Measurements from ENCODE around the gene PRDM16.

Gene PRDM16

DNA sequence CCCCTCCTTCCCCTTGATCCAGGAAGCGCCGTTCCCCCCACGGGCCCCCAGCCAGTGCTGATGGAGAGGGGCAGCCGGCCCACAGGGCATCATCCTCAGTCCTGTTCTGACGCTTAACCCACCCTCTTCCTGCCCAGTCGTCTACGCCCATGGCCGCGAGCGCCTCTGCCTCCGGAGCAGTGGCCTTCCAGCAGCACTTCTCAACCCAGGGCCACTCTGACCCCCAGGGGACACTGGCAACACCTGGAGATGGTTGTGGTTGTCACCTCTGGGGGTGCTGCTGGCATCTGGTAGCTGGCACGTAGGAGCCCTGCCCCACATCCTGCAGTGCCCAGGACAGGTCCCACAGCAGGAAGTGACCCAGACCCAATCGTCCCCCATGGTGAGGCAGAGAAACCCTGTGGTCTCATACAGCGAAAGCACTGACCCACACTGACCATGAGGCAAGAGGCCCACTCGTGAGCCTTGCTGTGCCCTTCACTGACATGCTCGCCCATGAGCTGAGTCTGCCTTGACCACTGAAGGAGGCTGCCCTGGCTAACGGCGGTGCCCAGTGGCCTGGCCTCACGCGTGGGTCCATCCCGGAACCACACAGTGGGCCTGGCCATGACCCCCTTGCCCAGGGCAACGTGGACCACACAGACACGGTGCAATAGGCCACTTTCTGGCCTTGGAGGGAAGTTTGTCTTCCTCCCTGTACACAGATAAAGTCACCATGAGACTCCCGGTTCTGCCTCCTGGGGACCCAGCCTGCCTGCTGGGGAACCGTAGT, 288.7 kb downstream of the PRDM16 start:
- DNase-seq (ENCODE audit: low spot score): no peak

DNA sequence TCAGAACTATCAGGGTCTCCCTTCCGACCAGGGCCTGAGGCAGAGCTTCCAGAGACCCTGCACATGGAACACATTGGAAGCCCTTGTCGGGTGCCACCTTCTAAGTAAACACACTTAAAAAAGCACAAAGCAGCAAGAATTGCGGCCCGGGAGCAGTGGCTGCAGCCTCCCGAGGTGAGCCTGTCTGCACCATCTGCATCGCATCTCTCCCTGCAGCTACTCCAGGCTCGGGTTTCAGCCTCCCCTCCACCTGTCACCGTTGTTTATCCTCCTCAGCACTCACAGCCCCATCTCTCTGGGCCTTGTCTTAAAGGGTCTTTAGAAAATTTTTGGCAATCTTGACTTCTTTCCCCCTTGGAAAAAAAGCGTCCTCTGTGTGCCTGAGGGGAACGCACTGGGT, 290.3 kb downstream of the PRDM16 start:
- no peak for DNase-seq (ENCODE audit: low spot score)

DNA sequence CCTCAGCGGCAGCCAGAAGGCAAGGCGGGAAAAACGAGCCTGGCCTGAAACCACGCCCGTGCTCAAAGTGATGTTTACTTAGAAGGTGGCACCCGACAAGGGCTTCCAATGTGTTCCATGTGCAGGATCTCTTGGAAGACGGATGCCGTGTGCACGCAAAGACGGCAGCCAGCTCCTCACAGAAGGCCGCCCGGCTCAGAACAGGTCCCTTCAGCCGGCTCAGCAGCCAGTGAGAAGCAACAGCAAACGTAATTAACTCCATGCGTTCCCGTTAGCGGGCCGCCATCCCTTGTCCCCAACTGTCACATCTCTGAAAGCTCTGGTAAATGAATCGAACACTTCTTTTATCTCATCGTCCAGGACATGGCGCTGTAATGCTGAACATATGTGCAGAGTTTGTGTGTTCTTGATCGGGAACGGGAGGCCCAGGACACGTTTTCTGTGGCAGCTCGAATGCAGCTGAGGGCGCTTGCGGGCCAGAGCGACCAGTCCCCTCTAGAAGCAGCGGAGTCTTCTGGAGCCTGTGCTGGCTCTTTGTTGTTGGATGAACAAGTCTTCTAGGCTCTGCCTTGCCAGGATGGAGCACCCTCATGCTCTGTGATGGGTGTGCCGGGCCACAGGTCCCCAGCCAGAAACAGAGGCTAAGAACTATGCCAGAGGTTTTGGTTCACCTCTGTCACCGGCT, 290.9 kb downstream of the PRDM16 start:
- no peak for DNase-seq (ENCODE audit: low spot score)

DNA sequence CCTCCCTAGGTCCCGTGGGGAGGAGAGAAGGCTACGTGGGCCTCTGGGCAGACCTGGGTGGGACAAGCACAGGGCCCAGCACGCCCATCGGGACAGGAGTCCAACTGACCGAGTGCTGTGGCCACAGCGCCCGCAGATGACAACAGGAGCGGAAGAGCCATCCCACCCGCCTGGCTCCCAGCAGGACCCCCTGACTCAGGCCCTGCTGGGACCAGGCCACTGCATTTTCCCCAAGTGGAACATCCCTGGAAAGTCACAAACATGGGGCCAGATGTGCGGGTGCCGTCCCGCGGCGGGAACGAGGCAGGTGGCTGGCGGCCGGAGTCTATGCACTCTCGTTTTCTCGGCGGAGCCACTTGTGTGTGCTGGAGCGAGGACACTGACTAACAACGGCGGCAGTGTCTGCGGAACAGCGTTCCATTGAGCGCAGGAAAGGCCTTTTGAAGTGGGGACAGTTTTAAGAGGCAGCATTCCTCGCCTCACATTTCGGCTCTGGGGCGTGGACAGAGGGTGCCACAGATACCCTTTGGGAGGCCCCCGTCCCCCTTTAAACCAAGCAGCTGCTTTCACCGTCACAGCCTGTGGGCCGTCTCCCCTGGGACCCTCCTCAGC, 291.7 kb downstream of the PRDM16 start:
- peak; percentile 9 for DNase-seq (ENCODE audit: low spot score)

DNA sequence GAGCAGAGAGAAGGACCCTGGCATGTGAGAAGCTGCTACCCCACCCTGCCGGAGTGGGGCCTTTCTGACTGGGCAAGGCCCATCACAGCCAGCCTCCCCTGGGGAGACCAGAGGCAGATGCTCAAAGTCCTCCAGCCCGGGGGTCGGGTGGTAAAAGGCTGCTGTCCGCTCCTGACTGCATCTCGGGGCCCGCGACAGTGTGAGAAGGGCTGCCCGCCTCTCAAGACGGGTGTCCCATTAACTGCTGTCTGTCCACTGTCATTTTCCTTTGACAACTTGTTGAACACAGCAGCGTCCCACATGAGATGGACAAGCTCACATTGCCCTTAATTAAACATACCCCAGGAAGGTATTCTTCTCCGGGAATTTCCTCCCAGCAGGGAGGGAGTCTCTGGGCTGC, 294.0 kb downstream of the PRDM16 start:
- DNase-seq (ENCODE audit: low spot score): no peak

DNA sequence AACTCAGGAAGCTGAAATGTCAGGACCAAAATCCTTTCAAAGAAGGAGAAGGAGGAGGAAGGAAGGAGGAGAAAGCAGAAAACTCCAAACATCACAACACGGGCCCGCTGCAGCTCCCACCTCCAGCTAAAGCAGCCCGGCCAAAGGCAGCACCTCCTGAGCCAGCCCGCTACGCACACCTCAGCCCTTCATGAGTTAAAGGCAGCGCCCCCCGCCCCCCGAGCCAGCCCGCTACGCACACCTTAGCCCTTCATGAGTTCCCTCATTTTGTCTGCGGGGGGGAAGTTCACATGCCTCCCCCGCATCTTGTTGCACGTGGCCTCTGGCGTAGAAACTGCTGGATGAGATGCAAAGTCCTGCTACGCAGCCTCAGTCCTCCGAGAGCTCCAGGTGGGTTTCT, 294.8 kb downstream of the PRDM16 start:
- no peak for DNase-seq (ENCODE audit: low spot score)

DNA sequence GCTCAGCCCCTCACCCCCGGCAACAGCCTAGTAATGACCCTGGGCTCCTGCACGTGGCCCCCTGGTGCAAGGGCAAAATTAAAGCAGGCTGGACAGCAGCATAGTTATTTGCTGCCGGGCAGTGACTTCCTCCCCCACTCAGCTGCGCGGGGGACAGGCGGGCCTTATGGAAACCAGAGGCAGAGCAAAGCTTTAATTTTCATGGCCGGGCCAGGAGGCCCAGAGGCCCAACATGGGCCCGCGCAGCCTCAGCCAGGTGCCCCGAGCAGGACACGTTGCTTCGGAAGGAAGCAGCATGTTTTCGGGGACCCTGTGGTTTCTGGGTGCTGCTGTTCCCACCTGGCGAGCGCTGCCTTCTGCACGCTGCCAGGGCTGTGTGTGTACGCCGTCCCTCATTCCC, 295.5 kb downstream of the PRDM16 start:
- DNase-seq (ENCODE audit: low spot score): no peak

DNA sequence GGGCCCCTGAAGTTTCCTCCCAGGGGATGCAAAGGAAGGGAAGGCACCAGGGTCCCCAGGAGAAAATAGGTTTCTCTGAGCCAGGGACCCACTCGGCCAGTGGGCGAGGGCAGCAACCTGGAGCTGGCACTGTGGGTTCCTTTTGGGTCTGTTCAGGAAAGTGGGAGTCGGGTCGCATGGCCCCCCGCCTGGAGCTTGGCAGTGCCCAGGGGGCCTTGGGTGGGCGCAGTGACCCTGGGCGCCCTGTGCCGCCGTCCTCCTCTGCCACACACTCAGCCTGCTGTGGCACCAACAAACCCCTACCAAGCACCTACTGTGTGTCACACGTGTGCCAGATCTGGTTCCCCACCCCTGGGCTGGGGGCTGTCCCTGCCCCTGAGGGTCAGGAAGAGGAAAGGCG, 296.0 kb downstream of the PRDM16 start:
- no peak for DNase-seq (ENCODE audit: low spot score)

DNA sequence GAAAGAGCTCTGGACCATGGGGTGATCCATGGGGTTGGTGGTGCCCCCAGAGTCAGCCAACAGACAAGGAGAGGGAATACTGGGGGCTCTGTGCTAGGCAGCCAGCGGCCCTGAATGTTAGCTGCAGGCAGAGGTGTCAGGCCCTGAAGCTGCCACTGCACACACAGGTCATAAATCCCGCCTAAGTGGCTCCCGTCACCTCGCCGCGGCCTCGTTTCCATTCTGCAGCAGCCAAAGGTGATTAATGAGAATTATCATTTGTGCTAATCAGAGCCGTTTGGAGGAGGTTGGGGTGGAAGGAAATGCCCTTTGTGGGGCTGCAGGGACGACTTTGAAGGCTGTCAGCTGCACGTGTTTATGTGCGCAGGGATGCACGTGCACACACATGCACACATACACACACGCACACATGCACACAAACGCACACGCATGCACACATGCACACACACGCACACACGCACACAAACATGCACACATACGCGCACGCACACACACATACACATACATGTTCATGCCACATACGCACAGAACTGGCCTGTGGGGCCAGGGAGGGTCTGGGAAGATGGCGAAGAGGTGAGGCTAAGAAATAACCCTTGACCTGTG, 296.6 kb downstream of the PRDM16 start:
- DNase-seq (ENCODE audit: low spot score): no peak

DNA sequence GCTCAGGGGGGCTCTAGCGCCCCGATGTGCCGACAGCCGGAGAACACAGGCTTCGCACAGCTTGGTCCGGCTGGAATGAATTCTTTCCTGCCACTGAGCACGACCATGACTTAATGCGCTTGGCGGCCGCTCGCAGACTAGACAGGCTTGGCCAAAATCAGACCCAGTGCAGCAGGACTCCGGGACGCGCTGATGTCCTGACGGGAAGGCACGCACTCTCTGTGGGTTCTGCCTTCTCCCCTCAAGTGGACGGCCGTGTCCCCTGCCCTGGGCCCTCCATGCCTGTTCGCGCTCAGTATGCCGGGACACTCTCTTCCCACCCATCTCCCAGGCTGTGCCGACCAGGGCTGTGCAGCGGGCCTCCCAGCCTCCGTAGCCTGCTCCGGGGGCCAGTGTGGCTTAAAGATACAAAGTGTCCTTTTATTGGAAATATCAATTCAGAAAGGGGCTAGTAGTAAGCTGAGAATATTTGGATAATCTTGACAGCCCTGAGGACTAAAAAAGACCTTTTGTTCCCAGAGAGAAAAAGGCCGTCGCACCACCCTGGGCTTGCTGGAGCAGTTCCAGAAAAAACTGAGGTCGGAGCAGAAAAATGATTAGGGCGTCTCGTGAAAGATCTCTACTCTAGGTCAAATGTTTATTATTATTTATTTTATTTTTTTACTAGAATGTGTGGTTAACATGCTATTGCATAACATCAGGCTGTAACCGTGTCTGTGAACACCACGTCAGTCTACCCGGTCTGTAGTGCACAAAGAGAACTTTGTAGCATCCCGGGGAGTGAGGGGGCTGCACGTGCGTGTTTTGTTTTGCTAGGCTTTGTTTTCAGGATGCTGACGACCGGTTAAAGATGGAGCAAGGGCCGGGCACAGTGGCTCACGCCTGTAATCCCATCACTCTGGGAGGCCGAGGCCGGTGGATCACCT, 297.4 kb downstream of the PRDM16 start:
- peak; percentile 59 for DNase-seq (ENCODE audit: low spot score)

DNA sequence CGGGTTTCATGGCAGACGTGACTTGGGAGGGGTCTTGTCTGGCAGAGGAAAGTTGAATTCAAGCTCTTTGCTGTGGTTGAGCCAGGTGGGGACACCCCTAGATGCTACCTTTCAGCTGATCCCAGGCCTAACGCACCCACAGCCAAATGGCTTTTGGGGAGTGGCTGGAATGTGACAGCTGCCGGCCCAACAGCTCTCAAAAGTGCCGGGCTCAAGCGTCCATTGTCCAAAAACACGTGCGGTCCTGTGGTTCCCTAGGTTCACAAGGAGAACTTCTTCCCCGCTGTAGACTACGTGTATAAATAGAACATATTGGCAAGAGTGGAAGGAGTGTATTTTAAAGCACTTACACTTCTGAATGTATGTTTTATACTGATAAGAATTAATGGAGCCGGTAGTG, 298.4 kb downstream of the PRDM16 start:
- no peak for DNase-seq (ENCODE audit: low spot score)

DNA sequence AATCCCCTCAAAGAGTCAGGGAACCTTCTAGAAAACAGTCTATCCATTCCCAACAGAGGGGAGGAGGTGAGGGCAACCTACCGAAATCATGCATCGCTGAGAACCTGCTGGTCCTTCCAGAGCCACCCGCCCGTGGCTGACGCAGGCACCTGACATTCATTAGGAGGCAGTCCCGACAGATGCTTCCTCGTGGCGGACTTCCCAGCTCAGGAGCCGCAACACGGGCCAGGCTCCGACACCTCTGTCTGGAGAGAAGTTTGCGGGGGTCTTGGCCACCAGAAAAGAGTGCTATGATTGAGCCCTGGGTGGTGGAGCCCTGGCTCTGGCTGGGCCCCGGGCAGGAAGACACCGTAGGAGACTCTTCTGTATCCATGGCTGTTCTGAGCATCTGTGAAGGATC, 299.1 kb downstream of the PRDM16 start:
- no peak for DNase-seq (ENCODE audit: low spot score)

DNA sequence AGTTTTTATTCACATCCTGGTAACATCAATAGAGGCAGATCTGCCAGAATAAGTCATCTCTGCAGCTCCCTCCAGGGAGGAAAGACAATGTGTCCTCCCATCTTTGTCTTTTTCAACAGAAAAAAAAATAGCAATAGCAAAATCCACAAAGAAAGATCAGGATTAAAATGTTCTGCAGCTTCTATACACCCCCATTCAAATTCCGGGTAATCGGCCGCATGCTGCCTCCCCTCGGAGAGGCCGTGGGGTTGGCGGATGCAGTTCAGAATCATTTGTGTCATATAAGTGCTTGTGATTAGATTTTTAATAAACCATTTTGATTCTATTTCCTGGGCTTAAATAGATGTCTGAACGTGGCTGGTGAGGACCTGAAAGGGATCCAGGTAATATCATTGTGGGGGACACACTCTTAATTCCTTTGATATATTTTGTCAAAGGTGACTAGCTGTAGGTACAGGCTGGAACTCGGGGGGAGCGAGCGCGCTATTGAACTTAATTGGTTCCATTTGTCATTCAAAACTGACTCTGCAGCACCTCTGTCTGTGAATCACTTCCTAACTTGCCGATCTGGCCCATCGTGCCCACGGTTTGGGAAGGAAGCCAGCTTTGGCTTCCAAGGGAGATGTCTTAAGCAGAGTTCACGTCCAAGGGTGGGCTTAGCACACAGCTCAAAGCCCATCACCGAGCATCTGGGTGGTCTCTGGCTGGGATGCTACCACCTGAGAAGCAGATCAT, 299.9 kb downstream of the PRDM16 start:
- DNase-seq (ENCODE audit: low spot score): no peak

DNA sequence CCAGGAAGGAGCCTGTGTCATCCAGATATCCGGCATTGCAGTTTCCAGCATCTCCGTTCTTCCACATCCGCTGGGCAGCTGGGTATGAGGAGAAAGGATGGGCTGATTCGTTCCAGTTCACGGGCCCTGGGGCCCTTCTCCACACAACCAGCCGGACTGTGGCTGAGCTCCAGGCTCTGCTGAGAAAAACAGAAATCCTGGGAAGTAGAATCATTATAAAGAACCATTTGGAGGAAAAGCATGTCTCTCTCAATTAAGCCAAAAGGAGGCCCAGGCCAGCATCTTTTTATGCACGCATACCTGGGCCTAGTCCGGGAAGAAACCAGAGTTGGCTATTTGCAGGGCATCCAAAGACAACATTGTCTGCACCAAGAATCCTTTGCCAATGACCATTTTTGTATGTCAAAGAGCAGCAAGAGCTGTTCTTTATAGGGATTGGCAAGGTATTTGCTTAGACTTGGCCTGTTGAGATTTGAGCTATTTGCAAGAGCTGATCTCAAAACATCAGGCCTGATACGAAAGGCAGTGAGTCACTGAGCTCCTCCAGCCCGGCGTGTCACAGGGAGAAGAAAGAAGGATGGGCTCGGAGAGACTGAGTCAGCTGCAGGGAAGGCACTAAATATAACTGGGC, 300.6 kb downstream of the PRDM16 start:
- no peak for DNase-seq (ENCODE audit: low spot score)

DNA sequence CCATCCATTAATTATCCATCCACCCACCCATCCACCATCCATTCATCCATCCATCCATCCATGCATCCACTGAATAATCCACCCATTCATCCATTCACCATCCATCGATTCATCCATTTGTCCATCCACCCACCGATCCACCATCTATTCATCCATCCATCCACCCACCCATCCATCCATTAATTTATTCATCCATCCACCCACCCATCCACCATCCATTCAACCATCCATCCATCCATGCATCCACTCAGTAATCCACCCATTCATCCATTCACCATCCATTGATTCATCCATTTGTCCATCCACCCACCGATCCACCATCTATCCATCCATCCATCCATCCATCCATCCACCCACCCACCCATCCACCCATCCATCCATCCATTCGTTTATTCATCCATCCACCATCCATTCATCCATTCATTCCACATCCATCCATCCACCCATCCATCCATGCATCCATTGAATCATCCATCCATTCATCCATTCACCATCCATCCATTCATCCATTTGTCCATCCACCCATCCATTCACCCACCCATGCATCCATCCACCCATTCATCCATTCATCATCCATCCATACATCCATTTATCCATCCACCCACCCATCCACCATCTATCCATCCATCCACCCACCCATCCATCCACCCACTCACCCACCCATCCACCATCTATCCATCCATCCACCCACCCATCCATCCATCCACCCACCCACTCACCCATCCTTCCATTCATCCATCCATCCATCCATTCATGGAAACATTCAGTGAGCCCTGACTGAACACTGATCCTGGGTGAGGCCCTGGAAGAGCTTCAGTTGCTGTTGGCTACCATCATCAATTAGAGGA, 302.1 kb downstream of the PRDM16 start:
- DNase-seq (ENCODE audit: low spot score): no peak

DNA sequence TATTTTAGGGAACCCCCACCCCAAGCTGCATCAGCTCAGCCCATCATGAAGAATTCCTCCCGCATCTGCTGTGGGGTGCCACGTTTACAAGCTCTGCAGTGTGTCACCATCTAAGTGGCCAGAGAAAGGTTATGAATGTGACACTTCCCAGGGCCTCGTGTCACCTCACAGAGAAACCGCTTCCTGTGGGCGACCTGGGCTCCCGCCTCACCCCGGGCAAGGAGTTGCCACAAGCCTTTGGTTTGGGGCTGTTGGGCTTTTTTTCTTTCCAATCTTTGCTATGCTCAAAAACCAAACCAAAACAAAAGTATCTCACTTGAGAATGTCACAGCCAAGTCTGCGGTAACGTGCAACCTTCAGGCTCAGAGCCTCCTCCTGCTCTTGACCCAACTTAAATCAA, 303.3 kb downstream of the PRDM16 start:
- DNase-seq (ENCODE audit: low spot score): no peak

DNA sequence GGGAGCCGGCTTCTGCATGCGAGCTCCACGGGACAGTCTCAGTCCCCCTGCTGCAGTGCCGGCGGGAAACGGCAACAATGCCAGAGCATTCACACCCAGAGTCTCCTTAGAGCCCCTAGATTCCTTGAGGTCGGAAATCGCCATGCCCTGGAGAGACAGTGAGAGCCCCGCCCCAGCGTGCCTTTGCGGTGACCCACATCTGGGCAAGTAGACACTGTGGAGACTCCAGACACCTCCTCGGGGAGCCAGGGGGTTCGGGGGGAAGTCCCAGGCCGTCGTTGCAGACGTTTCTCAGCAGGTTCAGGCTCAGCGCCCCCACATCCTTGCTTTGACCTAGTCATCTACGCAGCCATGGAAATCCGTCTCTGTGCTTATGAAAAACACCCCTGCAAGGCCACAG, 304.2 kb downstream of the PRDM16 start:
- no peak for DNase-seq (ENCODE audit: low spot score)

DNA sequence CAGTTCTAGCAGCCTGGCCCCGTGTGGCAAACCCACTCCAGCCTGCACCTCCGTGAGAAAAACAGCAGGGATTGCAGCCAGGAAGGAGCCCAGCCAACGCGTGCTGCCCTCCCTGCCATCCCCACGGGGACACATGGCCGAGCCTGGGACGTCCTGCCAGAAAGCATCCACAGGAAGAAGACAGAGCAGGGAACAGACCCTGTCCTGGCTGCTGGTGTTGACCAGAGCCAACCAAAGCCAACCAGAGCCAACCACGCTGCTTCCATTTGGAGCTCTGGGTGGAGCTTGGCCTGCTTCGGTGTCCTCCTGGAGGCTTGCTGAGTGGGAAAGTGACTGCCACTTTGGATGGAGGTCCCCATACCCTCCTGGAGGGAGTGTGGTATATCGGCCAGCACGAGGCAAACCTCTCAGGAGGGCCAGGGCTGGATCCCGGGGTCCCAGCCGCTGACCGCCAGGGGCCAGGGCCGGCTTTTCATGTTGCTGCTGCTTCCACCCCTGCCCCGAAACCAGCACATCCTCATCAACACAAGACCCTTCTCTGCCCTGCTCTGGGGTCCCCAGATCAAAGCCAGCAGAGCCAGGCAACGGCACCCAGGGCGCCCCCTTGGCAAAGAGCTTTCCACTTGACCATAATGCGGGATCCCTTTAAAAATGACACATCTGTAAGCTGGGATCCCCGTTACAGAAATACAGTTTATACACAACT, 304.9 kb downstream of the PRDM16 start:
- DNase-seq (ENCODE audit: low spot score): no peak

DNA sequence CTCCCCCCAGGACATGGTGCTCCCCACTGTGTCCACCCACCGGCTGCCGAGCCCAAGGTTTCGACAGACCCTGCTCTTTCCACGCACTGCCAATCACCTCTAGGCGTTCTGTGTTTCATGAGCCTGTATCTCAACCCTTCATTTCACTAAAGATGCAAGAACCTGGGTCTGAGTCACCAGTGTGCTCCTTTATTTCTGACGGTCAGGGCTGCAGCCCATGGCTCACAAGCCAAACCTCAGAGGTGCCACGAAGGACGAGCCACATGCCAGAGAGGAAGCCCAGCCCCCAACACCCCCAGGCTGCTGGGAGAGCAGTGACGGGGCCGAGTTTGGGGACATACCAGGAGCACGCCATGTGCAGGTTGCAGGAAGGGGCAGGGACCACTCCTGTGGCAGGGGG, 306.2 kb downstream of the PRDM16 start:
- DNase-seq (ENCODE audit: low spot score): no peak
